DND-41 (cell line): ENCODE measurements around the gene SNN.

Experiments
- ATAC-seq: fragments of 200-7000 bp; cut with Tn5 transposase; 3 replicates; pipeline ENCODE4 v1.9.1; 2021; ENCODE audit warnings: low read depth; ENCODE audit not compliant: insufficient read depth
- DNase-seq: peaks from one replicate; pipeline ENCODE4 v3.0.0-alpha.2; 2020
- H2AFZ ChIP-seq: 2 replicates; pipeline ENCODE4 v1.6.0; 2012; ENCODE audit warnings: low read depth, low read length
- H3K27ac ChIP-seq: 2 replicates; pipeline ENCODE4 v1.5.1; 2012; ENCODE audit warnings: low read length, inconsistent platforms
- H3K27me3 ChIP-seq: fragments of 200-600 bp; sonication (generic); 2 replicates; pipeline ENCODE4 v1.6.0; 2012; ENCODE audit warnings: low read length, mild to moderate bottlenecking, inconsistent platforms; ENCODE audit not compliant: insufficient read depth, poor library complexity
- H3K36me3 ChIP-seq: 2 replicates; pipeline ENCODE4 v1.5.1; 2012; ENCODE audit warnings: low read length, inconsistent platforms; ENCODE audit not compliant: insufficient read depth
- H3K4me1 ChIP-seq: 2 replicates; pipeline ENCODE4 v1.5.1; 2012; ENCODE audit warnings: mild to moderate bottlenecking, low read length; ENCODE audit not compliant: insufficient read depth
- H3K4me2 ChIP-seq: 2 replicates; pipeline ENCODE4 v1.6.0; 2012; ENCODE audit warnings: mild to moderate bottlenecking, moderate library complexity, low read length, inconsistent platforms; ENCODE audit not compliant: insufficient read depth
- H3K4me3 ChIP-seq, 2 experiments: fragments of 200-600 bp in 1 of 2; shearing (Covaris generic) in 1 of 2; 2 replicates each; pipeline ENCODE4 v1.5.1; 2012 to 2016; ENCODE audit warnings: inconsistent platforms in 2 of 2, low read length in 2 of 2, mild to moderate bottlenecking in 2 of 2, low read depth in 1 of 2, moderate library complexity in 1 of 2
- H3K79me2 ChIP-seq: 2 replicates; pipeline ENCODE4 v1.6.0; 2012; ENCODE audit warnings: low read length, inconsistent platforms; ENCODE audit not compliant: insufficient read depth
- H3K9ac ChIP-seq: 2 replicates; pipeline ENCODE4 v1.6.0; 2012; ENCODE audit warnings: low read depth, mild to moderate bottlenecking, inconsistent platforms, low read length, moderate library complexity
- H3K9me3 ChIP-seq: 2 replicates; pipeline ENCODE4 v1.5.1; 2012; ENCODE audit warnings: low read length, moderate library complexity, mild to moderate bottlenecking, inconsistent platforms; ENCODE audit not compliant: insufficient read depth, severe bottlenecking
- H4K20me1 ChIP-seq: 2 replicates; pipeline ENCODE4 v1.6.0; 2012; ENCODE audit warnings: low read length; ENCODE audit not compliant: insufficient read depth
- CTCF ChIP-seq: IDR thresholded peaks from 2 replicates; pipeline ENCODE4 v1.5.1; 2012; ENCODE audit warnings: borderline replicate concordance, low read length, moderate library complexity, mild to moderate bottlenecking; ENCODE audit not compliant: poor library complexity, severe bottlenecking; ENCODE audit errors: extremely low read depth
- EZH2 ChIP-seq: IDR thresholded peaks from 3 replicates; pipeline ENCODE4 v1.6.1; 2012; ENCODE audit warnings: borderline replicate concordance, low read depth, mild to moderate bottlenecking, moderate library complexity, low read length, inconsistent platforms; ENCODE audit not compliant: severe bottlenecking

SNN gene

GRCh38 chr16:11630046-11630767 lies 38.0 kb upstream of the SNN start:
- peak overlapping the region; percentile 54 for H3K4me2 ChIP-seq
- peak overlapping the region; percentile 42 for H3K9ac ChIP-seq
- DNase-seq = peak; percentile 52
- H3K36me3 ChIP-seq = no peaks in the 10 kb centered on the region
- H3K79me2 ChIP-seq = no peaks in the 10 kb centered on the region
- H3K27ac ChIP-seq = peak overlapping the region; percentile 92
- H4K20me1 ChIP-seq = no peaks in the 10 kb centered on the region
- no peaks in the 10 kb centered on the region for H3K9me3 ChIP-seq
- H3K4me3 ChIP-seq = peak overlapping the region in 1 of 2 experiments; percentile 21; a peak in 1 of 4 replicates
- peak overlapping the region; percentile 51 for H2AFZ ChIP-seq
- no peaks in the 10 kb centered on the region for H3K27me3 ChIP-seq
- ATAC-seq = peak; percentile 20; the same call in 1 of the 3 replicates
- TF ChIP-seq CTCF (no peak), EZH2 (no peak)
- peaks cover 39% of the 10 kb centered on the region for H3K4me1 ChIP-seq

GRCh38 chr16:11630768-11631056 lies 37.5 kb upstream of the SNN start:
- Histone ChIP-seq H3K27me3 (no peaks in the 10 kb centered on the region), H3K4me2 (peak overlapping the region; percentile 54), H3K4me3 (no peak overlapping the region), H3K4me1 (peaks cover 39% of the 10 kb centered on the region), H2AFZ (no peak overlapping the region), H4K20me1 (no peaks in the 10 kb centered on the region), H3K27ac (peak overlapping the region; percentile 92), H3K36me3 (no peaks in the 10 kb centered on the region), H3K9me3 (no peaks in the 10 kb centered on the region), H3K9ac (0 out of 2 replicates have a peak overlapping the region, but pooled peaks have one; percentile 42), H3K79me2 (no peaks in the 10 kb centered on the region)
- no peak for ATAC-seq
- no peak for DNase-seq
- TF ChIP-seq CTCF = no peak
- TF ChIP-seq EZH2 = no peak

GRCh38 chr16:11631214-11631613 lies 37.0 kb upstream of the SNN start:
- no peak for TF ChIP-seq CTCF
- TF ChIP-seq EZH2 = no peak
- no peaks in the 10 kb centered on the region for H4K20me1 ChIP-seq
- H3K36me3 ChIP-seq = no peaks in the 10 kb centered on the region
- peaks cover 39% of the 10 kb centered on the region for H3K4me1 ChIP-seq
- DNase-seq (no peak), ATAC-seq (no peak)
- no peak overlapping the region for H2AFZ ChIP-seq
- no peaks in the 10 kb centered on the region for H3K79me2 ChIP-seq
- peak overlapping the region; percentile 92 for H3K27ac ChIP-seq
- no peak overlapping the region for H3K4me3 ChIP-seq
- H3K4me2 ChIP-seq = no peak overlapping the region; the same call in 1 of the 2 replicates
- H3K27me3 ChIP-seq = no peaks in the 10 kb centered on the region
- H3K9me3 ChIP-seq = no peaks in the 10 kb centered on the region
- H3K9ac ChIP-seq = no peak overlapping the region
